Measurements from ENCODE around the gene PLA2G6.

Gene PLA2G6

GRCh38 chr22:38214302-38215056, 32.8 kb upstream of the PLA2G6 start:
- DNase-seq (ENCODE audit: insufficient read length, low spot score) = peak; percentile 66
- FAIRE-seq = peak; percentile 87
- TF ChIP-seq TAF1 (IDR thresholded peaks at IDR 0.05; ENCODE audit: low read depth, low read length) = no peak
- no peak for TF ChIP-seq POLR2AphosphoS5 (IDR thresholded peaks at IDR 0.05; ENCODE audit: low read depth, low read length)
- no peak for TF ChIP-seq POU2F2 (IDR thresholded peaks at IDR 0.05; ENCODE audit: low read depth, low read length)
- TF ChIP-seq SPI1 (IDR thresholded peaks at IDR 0.05; ENCODE audit: low read depth, low read length) = no peak
- TF ChIP-seq PAX5 (IDR thresholded peaks at IDR 0.05; ENCODE audit: insufficient read depth, low read length, severe bottlenecking) = no peak
- no peak for TF ChIP-seq POLR2A (IDR thresholded peaks at IDR 0.05; ENCODE audit: low read depth, low read length)

GRCh38 chr22:38213990-38214301, 32.3 kb upstream of the PLA2G6 start:
- no peak for DNase-seq (ENCODE audit: insufficient read length, low spot score)
- no peak for TF ChIP-seq POLR2A (IDR thresholded peaks at IDR 0.05; ENCODE audit: low read depth, low read length)
- no peak for FAIRE-seq

- TF ChIP-seq POLR2A (IDR thresholded peaks at IDR 0.05; ENCODE audit: low read depth, low read length) = no peak
- TF ChIP-seq TAF1 (IDR thresholded peaks at IDR 0.05; ENCODE audit: low read depth, low read length) = no peak
- no peak for TF ChIP-seq POU2F2 (IDR thresholded peaks at IDR 0.05; ENCODE audit: low read depth, low read length)
- TF ChIP-seq PAX5 (IDR thresholded peaks at IDR 0.05; ENCODE audit: insufficient read depth, low read length, severe bottlenecking) = no peak
- peak; percentile 56 for TF ChIP-seq SPI1 (IDR thresholded peaks at IDR 0.05; ENCODE audit: low read depth, low read length)
- DNase-seq (ENCODE audit: insufficient read length, low spot score) = no peak
- peak; percentile 91 for FAIRE-seq
Measured at GRCh38 chr22:38213319-38213989, 31.8 kb upstream of the PLA2G6 start.

GRCh38 chr22:38212442-38212841, 30.8 kb upstream of the PLA2G6 start:
- DNase-seq (ENCODE audit: insufficient read length, low spot score) = no peak
- FAIRE-seq = no peak
- TF ChIP-seq POU2F2 (IDR thresholded peaks at IDR 0.05; ENCODE audit: low read depth, low read length) = no peak
- no peak for TF ChIP-seq POLR2A (IDR thresholded peaks at IDR 0.05; ENCODE audit: low read depth, low read length)
- TF ChIP-seq PAX5 (IDR thresholded peaks at IDR 0.05; ENCODE audit: insufficient read depth, low read length, severe bottlenecking) = no peak

GRCh38 chr22:38211556-38211955, 29.9 kb upstream of the PLA2G6 start:
- DNase-seq (ENCODE audit: insufficient read length, low spot score) = no peak
- no peak for TF ChIP-seq TAF1 (IDR thresholded peaks at IDR 0.05; ENCODE audit: low read depth, low read length)
- no peak for TF ChIP-seq POU2F2 (IDR thresholded peaks at IDR 0.05; ENCODE audit: low read depth, low read length)
- TF ChIP-seq POLR2AphosphoS5 (IDR thresholded peaks at IDR 0.05; ENCODE audit: low read depth, low read length) = no peak
- no peak for TF ChIP-seq SPI1 (IDR thresholded peaks at IDR 0.05; ENCODE audit: low read depth, low read length)
- no peak for TF ChIP-seq PAX5 (IDR thresholded peaks at IDR 0.05; ENCODE audit: insufficient read depth, low read length, severe bottlenecking)
- TF ChIP-seq POLR2A (IDR thresholded peaks at IDR 0.05; ENCODE audit: low read depth, low read length) = no peak
- FAIRE-seq = no peak

GRCh38 chr22:38208551-38208968, 26.9 kb upstream of the PLA2G6 start:
- FAIRE-seq (no peak), DNase-seq (ENCODE audit: insufficient read length, low spot score) (no peak)
- TF ChIP-seq SPI1 (IDR thresholded peaks at IDR 0.05; ENCODE audit: low read depth, low read length) (peak; percentile 80), TAF1 (IDR thresholded peaks at IDR 0.05; ENCODE audit: low read depth, low read length) (no peak)

- DNase-seq (ENCODE audit: insufficient read length, low spot score) (no peak), FAIRE-seq (peak; percentile 9)
- TF ChIP-seq POLR2A (IDR thresholded peaks at IDR 0.05; ENCODE audit: low read depth, low read length) (no peak), PAX5 (IDR thresholded peaks at IDR 0.05; ENCODE audit: insufficient read depth, low read length, severe bottlenecking) (no peak), POLR2AphosphoS5 (IDR thresholded peaks at IDR 0.05; ENCODE audit: low read depth, low read length) (no peak), SPI1 (IDR thresholded peaks at IDR 0.05; ENCODE audit: low read depth, low read length) (no peak), POU2F2 (IDR thresholded peaks at IDR 0.05; ENCODE audit: low read depth, low read length) (no peak), TAF1 (IDR thresholded peaks at IDR 0.05; ENCODE audit: low read depth, low read length) (no peak)
Measured at GRCh38 chr22:38207898-38208432, 26.3 kb upstream of the PLA2G6 start.

- FAIRE-seq (peak; percentile 9), DNase-seq (ENCODE audit: insufficient read length, low spot score) (no peak)
- TF ChIP-seq POLR2A (IDR thresholded peaks at IDR 0.05; ENCODE audit: low read depth, low read length) = no peak
- no peak for TF ChIP-seq POLR2AphosphoS5 (IDR thresholded peaks at IDR 0.05; ENCODE audit: low read depth, low read length)
- TF ChIP-seq POU2F2 (IDR thresholded peaks at IDR 0.05; ENCODE audit: low read depth, low read length) = no peak
- no peak for TF ChIP-seq TAF1 (IDR thresholded peaks at IDR 0.05; ENCODE audit: low read depth, low read length)
- no peak for TF ChIP-seq SPI1 (IDR thresholded peaks at IDR 0.05; ENCODE audit: low read depth, low read length)
- TF ChIP-seq PAX5 (IDR thresholded peaks at IDR 0.05; ENCODE audit: insufficient read depth, low read length, severe bottlenecking) = no peak
Measured at GRCh38 chr22:38205261-38206128, 23.9 kb upstream of the PLA2G6 start.

GRCh38 chr22:38204784-38205183, 23.2 kb upstream of the PLA2G6 start:
- TF ChIP-seq SPI1 (IDR thresholded peaks at IDR 0.05; ENCODE audit: low read depth, low read length) = peak; percentile 84
- peak; percentile 37 for TF ChIP-seq PAX5 (IDR thresholded peaks at IDR 0.05; ENCODE audit: insufficient read depth, low read length, severe bottlenecking)
- no peak for TF ChIP-seq POLR2AphosphoS5 (IDR thresholded peaks at IDR 0.05; ENCODE audit: low read depth, low read length)
- DNase-seq (ENCODE audit: insufficient read length, low spot score) (peak; percentile 68), FAIRE-seq (peak; percentile 96)
